Cardiac muscle cell (in vitro differentiated cells and primary cell): ENCODE measurements around the gene MTRF1L. TPM values are rescaled to one million over a fixed set of nuclear protein-coding genes. Genes with fewer than 3 reads are reported as not detected.
"Not testable (repeated sequence)": the region's sequence is repeated elsewhere in the genome, so short reads cannot be mapped to it uniquely, and the experiment has no call there.

Experiments
- DNase-seq, 2 donors: peaks; one replicate each; pipeline versions ENCODE4 v3.0.0 to v3.0.0-alpha.2; 2010 to 2017; ENCODE audit warnings: low read depth in 1 of 2, low spot score in 1 of 2
- H3K27ac ChIP-seq: fragments of 200-600 bp; sonication (generic); 2 replicates; pipeline ENCODE4 v1.5.1; 2016
- H3K27me3 ChIP-seq: fragments of 200-600 bp; sonication (generic); 2 replicates; pipeline ENCODE4 v1.6.0; 2016; ENCODE audit warnings: control low read depth
- H3K36me3 ChIP-seq: fragments of 200-600 bp; sonication (generic); 2 replicates; pipeline ENCODE4 v1.5.1; 2016; ENCODE audit warnings: control low read depth
- H3K4me1 ChIP-seq: fragments of 200-600 bp; sonication (generic); 2 replicates; pipeline ENCODE4 v1.8.1; 2017; ENCODE audit warnings: low read depth, mild to moderate bottlenecking, mixed run types
- H3K4me3 ChIP-seq: fragments of 200-600 bp; sonication (generic); 2 replicates; pipeline ENCODE4 v1.5.1; 2016; ENCODE audit warnings: mild to moderate bottlenecking
- H3K9me3 ChIP-seq: fragments of 200-600 bp; sonication (generic); 2 replicates; pipeline ENCODE4 v1.5.1; 2017; ENCODE audit warnings: low read depth, mild to moderate bottlenecking, control low read depth
- CTCF ChIP-seq: IDR thresholded peaks from 2 replicates; pipeline ENCODE4 v1.5.1; 2012; ENCODE audit warnings: low read depth, mild to moderate bottlenecking, low read length
- polyA plus RNA-seq: library from polyadenylated mRNA; unstranded; fragments of >200 nt; fragmentation: Nextera tagmentation; extraction: Ambion mirVana; gene quantifications from 2 replicates; pipeline ENCODE4 v1.2.1, GENCODE V29; 2016
- total RNA-seq: library from RNA; depleted of rRNA; stranded (reverse); fragments of >200 nt; gene quantifications from 2 replicates; pipeline ENCODE4 v1.2.3, GENCODE V29; 2016

MTRF1L gene
- total and polyA plus RNA-seq, 2 experiments from 2014 or later, result 20.0 to 26.0 TPM

GRCh38 chr6:152969688-152970418 is 32.7 kb downstream of the MTRF1L start:
- H3K36me3 ChIP-seq, result peaks cover 35% of the 10 kb centered on the region
- DNase-seq, result no peak
- no peaks in the 10 kb centered on the region for H3K27me3 ChIP-seq
- no peaks in the 10 kb centered on the region for H3K4me1 ChIP-seq
- TF ChIP-seq CTCF, result no peak
- H3K9me3 ChIP-seq, result no peaks in the 10 kb centered on the region
- H3K4me3 ChIP-seq, result no peak overlapping the region
- H3K27ac ChIP-seq, result no peak overlapping the region

GRCh38 chr6:152966168-152966894 is 36.2 kb downstream of the MTRF1L start:
- not testable (repeated sequence) for H3K9me3 ChIP-seq, DNase-seq

GRCh38 chr6:152959333-152959732 is 43.2 kb downstream of the MTRF1L start:
- no peak for DNase-seq
- TF ChIP-seq CTCF, result no peak
- Histone ChIP-seq H3K9me3 (no peaks in the 10 kb centered on the region), H3K4me1 (no peaks in the 10 kb centered on the region), H3K4me3 (no peak overlapping the region), H3K27me3 (no peaks in the 10 kb centered on the region), H3K36me3 (no peaks in the 10 kb centered on the region), H3K27ac (no peak overlapping the region)

More at GRCh38 chr6:152966168-152966894, 36.2 kb downstream of the MTRF1L start:
- H3K27me3 ChIP-seq, H3K4me1 ChIP-seq, H3K4me3 ChIP-seq, H3K27ac ChIP-seq, H3K36me3 ChIP-seq: not testable (repeated sequence)

- no peaks in the 10 kb centered on the region for H3K9me3 ChIP-seq
- no peak for DNase-seq
- H3K36me3 ChIP-seq, result no peaks in the 10 kb centered on the region
- no peak overlapping the region for H3K27ac ChIP-seq
- H3K4me3 ChIP-seq, result no peak overlapping the region
- no peaks in the 10 kb centered on the region for H3K27me3 ChIP-seq
- TF ChIP-seq CTCF, result no peak
- no peaks in the 10 kb centered on the region for H3K4me1 ChIP-seq
Observed at GRCh38 chr6:152957796-152958195, 44.7 kb downstream of the MTRF1L start.

- H3K27me3 ChIP-seq, result no peaks in the 10 kb centered on the region
- no peak for TF ChIP-seq CTCF
- H3K4me1 ChIP-seq, result no peaks in the 10 kb centered on the region
- H3K27ac ChIP-seq, result no peak overlapping the region
- no peaks in the 10 kb centered on the region for H3K9me3 ChIP-seq
- H3K36me3 ChIP-seq, result no peaks in the 10 kb centered on the region
- no peak overlapping the region for H3K4me3 ChIP-seq
- no peak for DNase-seq
Observed at GRCh38 chr6:152954443-152954842, 48.1 kb downstream of the MTRF1L start.

GRCh38 chr6:152952866-152953509 is 49.5 kb downstream of the MTRF1L start:
- Histone ChIP-seq H3K27ac (no peak overlapping the region), H3K4me3 (no peak overlapping the region), H3K36me3 (no peaks in the 10 kb centered on the region), H3K4me1 (no peaks in the 10 kb centered on the region), H3K27me3 (no peaks in the 10 kb centered on the region), H3K9me3 (no peaks in the 10 kb centered on the region)
- peak; percentile 64 for TF ChIP-seq CTCF
- peak; percentile 10 to 66 for DNase-seq
